OCI-LY3 (cell line): ENCODE data around the gene TPX2.

Source experiments
- H2AFZ ChIP-seq: fragments of 200-600, 300-600 bp; shearing (Covaris generic); 2 replicates; pipeline ENCODE4 v1.6.0; 2014; ENCODE audit warnings: antibody characterized with exemption, low read depth, low read length
- H3K27ac ChIP-seq: fragments of 200-600, 300-600 bp; sonication (generic); 2 replicates; pipeline ENCODE4 v1.5.1; 2014; ENCODE audit warnings: mild to moderate bottlenecking, low read length, moderate library complexity, mixed read lengths
- H3K27me3 ChIP-seq: fragments of 200-600, 300-600 bp; sonication (generic); 2 replicates; pipeline ENCODE4 v1.6.1; 2014; ENCODE audit warnings: low read depth, low read length, mixed read lengths
- H3K36me3 ChIP-seq: fragments of 200-600, 300-600 bp; sonication (generic); replicated peaks from 2 replicates; pipeline ENCODE3; 2014; ENCODE audit warnings: low read depth, low read length, mixed read lengths
- H3K4me1 ChIP-seq: fragments of 300-600, 200-600 bp; sonication (generic); 2 replicates; pipeline ENCODE4 v1.6.1; 2014; ENCODE audit warnings: low read length, mixed read lengths
- H3K4me2 ChIP-seq: fragments of 200-600, 300-600 bp; sonication (generic); 2 replicates; pipeline ENCODE4 v1.6.1; 2014; ENCODE audit warnings: low read length, mixed read lengths
- H3K4me3 ChIP-seq: fragments of 300-600, 200-600 bp; sonication (generic); 2 replicates; pipeline ENCODE4 v1.5.1; 2014; ENCODE audit warnings: antibody characterized with exemption, mild to moderate bottlenecking, low read length, moderate library complexity
- H3K79me2 ChIP-seq: fragments of 300-600, 200-600 bp; shearing (Covaris generic); 2 replicates; pipeline ENCODE4 v1.6.1; 2014; ENCODE audit warnings: mild to moderate bottlenecking, low read length, mixed read lengths
- H3K9ac ChIP-seq: fragments of 300-600, 200-600 bp; shearing (Covaris generic); 2 replicates; pipeline ENCODE4 v1.6.0; 2014; ENCODE audit warnings: mild to moderate bottlenecking, low read length, moderate library complexity
- H3K9me3 ChIP-seq: fragments of 200-600, 300-600 bp; shearing (Covaris generic); 2 replicates; pipeline ENCODE4 v1.6.1; 2014; ENCODE audit warnings: low read length, mixed read lengths; ENCODE audit not compliant: insufficient read depth
- H4K20me1 ChIP-seq: fragments of 200-600, 300-600 bp; sonication (generic); 2 replicates; pipeline ENCODE4 v1.6.1; 2016; ENCODE audit warnings: low read length, mixed read lengths; ENCODE audit not compliant: insufficient read depth
- CTCF ChIP-seq: fragments of 200-600, 300-600 bp; sonication (generic); IDR thresholded peaks from 2 replicates; pipeline ENCODE4 v1.5.1; 2014; ENCODE audit warnings: antibody characterized with exemption, low read length, low read depth
- EZH2phosphoT487 ChIP-seq: fragments of 200-600 bp; shearing (Covaris generic); IDR thresholded peaks from 2 replicates; pipeline ENCODE4 v1.6.1; 2018; ENCODE audit warnings: antibody characterized with exemption, mixed run types, low read depth

The TPX2 gene

DNA sequence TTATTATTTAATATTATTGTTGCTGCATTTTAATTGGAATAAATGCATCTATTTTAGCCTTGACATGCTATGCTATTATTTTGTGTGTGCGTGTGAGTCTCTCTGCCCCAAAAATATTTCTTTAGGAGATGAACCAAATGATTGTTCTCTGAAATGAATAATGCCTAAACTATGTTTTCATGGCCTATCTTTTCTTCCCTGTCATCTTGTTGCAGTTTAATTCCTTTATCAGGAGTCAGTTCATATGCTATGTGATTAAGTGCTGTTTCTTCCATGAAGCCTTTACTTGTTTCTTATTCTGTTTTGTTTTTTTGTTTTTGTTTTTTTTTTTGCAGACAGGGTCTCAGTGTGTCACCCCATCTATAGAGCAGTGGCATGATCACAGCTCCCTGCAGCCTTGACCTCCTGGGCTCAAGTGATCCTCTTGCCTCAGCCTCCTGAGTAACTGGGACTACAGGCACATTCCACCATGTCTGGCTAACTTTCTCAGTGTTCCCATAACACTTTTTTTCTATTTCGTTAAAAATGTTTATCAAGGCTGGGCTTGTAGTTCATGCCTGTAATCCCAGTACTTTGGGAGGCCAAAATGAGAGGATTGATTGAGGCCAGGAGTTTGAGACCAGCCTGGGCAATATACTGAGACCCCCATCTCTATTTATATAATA lies 25.7 kb downstream of the TPX2 start:
- TF ChIP-seq EZH2phosphoT487, result no peak
- no peak for TF ChIP-seq CTCF
- H3K4me3 ChIP-seq, result no peak overlapping the region
- H3K27me3 ChIP-seq, result no peaks in the 10 kb centered on the region
- no peaks in the 10 kb centered on the region for H3K4me1 ChIP-seq
- no peak overlapping the region for H3K27ac ChIP-seq
- no peak overlapping the region for H3K9ac ChIP-seq
- H3K9me3 ChIP-seq, result no peaks in the 10 kb centered on the region
- peaks cover 52% of the 10 kb centered on the region for H3K79me2 ChIP-seq
- H4K20me1 ChIP-seq, result peaks cover 12% of the 10 kb centered on the region; the same call in 1 of the 2 replicates
- peaks cover 59% of the 10 kb centered on the region for H3K36me3 ChIP-seq
- no peak overlapping the region for H2AFZ ChIP-seq
- no peak overlapping the region for H3K4me2 ChIP-seq

GRCh38 chr20:31767805-31768204 lies 28.7 kb downstream of the TPX2 start:
- H3K79me2 ChIP-seq, result peaks cover 28% of the 10 kb centered on the region
- no peaks in the 10 kb centered on the region for H3K9me3 ChIP-seq
- no peak overlapping the region for H3K4me2 ChIP-seq
- peaks cover 50% of the 10 kb centered on the region for H3K36me3 ChIP-seq
- TF ChIP-seq CTCF, result no peak
- no peak overlapping the region for H3K4me3 ChIP-seq
- H4K20me1 ChIP-seq, result peaks cover 6% of the 10 kb centered on the region; the same call in 1 of the 2 replicates
- H3K27ac ChIP-seq, result no peak overlapping the region
- H2AFZ ChIP-seq, result no peak overlapping the region
- no peaks in the 10 kb centered on the region for H3K27me3 ChIP-seq
- no peak overlapping the region for H3K9ac ChIP-seq
- no peaks in the 10 kb centered on the region for H3K4me1 ChIP-seq

- Histone ChIP-seq H3K9ac (no peak overlapping the region), H3K4me3 (no peak overlapping the region), H3K27me3 (no peaks in the 10 kb centered on the region), H3K4me1 (no peaks in the 10 kb centered on the region), H4K20me1 (peaks cover 6% of the 10 kb centered on the region; the same call in 1 of the 2 replicates), H3K79me2 (peaks cover 22% of the 10 kb centered on the region), H3K9me3 (no peaks in the 10 kb centered on the region), H3K4me2 (no peak overlapping the region), H3K36me3 (peaks cover 53% of the 10 kb centered on the region), H2AFZ (no peak overlapping the region), H3K27ac (no peak overlapping the region)
- no peak for TF ChIP-seq EZH2phosphoT487
- TF ChIP-seq CTCF, result no peak
These were observed 30.6 kb downstream of the TPX2 start for GRCh38 chr20:31769681-31770080.

- H3K79me2 ChIP-seq, result peaks cover 19% of the 10 kb centered on the region
- H3K9me3 ChIP-seq, result no peaks in the 10 kb centered on the region
- no peak overlapping the region for H3K27ac ChIP-seq
- no peak overlapping the region for H3K4me2 ChIP-seq
- peaks cover 6% of the 10 kb centered on the region; the same call in 1 of the 2 replicates for H4K20me1 ChIP-seq
- H3K36me3 ChIP-seq, result peaks cover 49% of the 10 kb centered on the region
- TF ChIP-seq EZH2phosphoT487 (no peak), CTCF (no peak)
- no peak overlapping the region for H2AFZ ChIP-seq
- no peak overlapping the region for H3K9ac ChIP-seq
- H3K4me3 ChIP-seq, result no peak overlapping the region
- H3K27me3 ChIP-seq, result no peaks in the 10 kb centered on the region
- no peaks in the 10 kb centered on the region for H3K4me1 ChIP-seq
These were observed 31.2 kb downstream of the TPX2 start for GRCh38 chr20:31770243-31770642.
